K562 (cell line): ENCODE results near the gene PLEKHM1. TPM values are rescaled to one million over a fixed set of nuclear protein-coding genes. Genes with fewer than 3 reads are reported as not detected.
A peak's percentile ranks its signal among the peaks of the same experiment; 100 is the strongest.

Source experiments
- ATAC-seq: fragments of 200-7000 bp; cut with Tn5 transposase; 3 replicates; pipeline ENCODE4 v1.9.1; 2020; ENCODE audit warnings: moderate library complexity
- BruUV-seq: library from RNA; stranded (reverse); fragments of 400-500 nt; replicated peaks from 2 replicates; lab custom pipeline; 2021; lab: Mats Ljungman, UMichigan
- CTCF ChIA-PET: fragments of 300-600 bp; formaldehyde crosslinking; extraction: SDS; loops from one replicate; lab custom pipeline; 2021; ENCODE audit warnings: low intra/inter-chr PET ratio; lab: Yijun Ruan, JAX
- POLR2A ChIA-PET: fragments of 300-600, 350-650 bp; sonication (Branson Sonifier 250); formaldehyde crosslinking; extraction: SDS; loops from one replicate; lab custom pipeline; 2021; ENCODE audit warnings: antibody characterized with exemption, inconsistent platforms; lab: Yijun Ruan, JAX
- DNase-seq, 4 experiments: peaks; one replicate each; pipeline versions ENCODE4 v3.0.0 to v3.0.0-alpha.2; 2011 to 2018; ENCODE audit warnings: low spot score in 3 of 4, mixed read lengths in 3 of 4; ENCODE audit errors: extremely low read depth in 1 of 4
- FAIRE-seq: peaks from 2 replicates; lab custom pipeline; 2011; peaks lifted over from hg19 to GRCh38; lab: Jason Lieb, UNC
- H2AFZ ChIP-seq: 2 replicates; pipeline ENCODE4 v1.6.0; 2011; ENCODE audit warnings: low read depth, low read length, control low read depth, inconsistent platforms
- H3K27ac ChIP-seq: fragments of 200-600 bp; 3 replicates; pipeline ENCODE4 v1.8.0; 2011; ENCODE audit warnings: low read depth, mild to moderate bottlenecking, control low read depth, inconsistent platforms, low read length, moderate library complexity, mixed read lengths; ENCODE audit errors: extremely low read depth
- H3K27me3 ChIP-seq, 2 experiments: fragments of 300-600 bp in 1 of 2; 2 replicates in 1 of 2; 3 replicates in 1 of 2; pipeline versions ENCODE4 v1.6.0 to v1.8.0; 2011; ENCODE audit warnings: inconsistent platforms in 2 of 2, low read length in 2 of 2, mild to moderate bottlenecking in 1 of 2, mixed read lengths in 1 of 2, moderate library complexity in 1 of 2; ENCODE audit not compliant: control insufficient read depth in 2 of 2, insufficient read depth in 2 of 2
- H3K36me3 ChIP-seq: fragments of 300-600 bp; 3 replicates; pipeline ENCODE4 v1.8.0; 2011; ENCODE audit warnings: mild to moderate bottlenecking, low read length, inconsistent platforms; ENCODE audit not compliant: control insufficient read depth, insufficient read depth
- H3K4me1 ChIP-seq, 2 experiments: fragments of 200-600 bp in 1 of 2; replicated peaks in 1 of 2; 2 replicates in 1 of 2; 3 replicates in 1 of 2; pipeline versions ENCODE4 v1.5.1 to v1.8.0; 2011; ENCODE audit warnings: inconsistent platforms in 2 of 2, low read length in 2 of 2, mild to moderate bottlenecking in 1 of 2, mixed read lengths in 1 of 2, moderate library complexity in 1 of 2; ENCODE audit not compliant: control insufficient read depth in 2 of 2, insufficient read depth in 2 of 2
- H3K4me2 ChIP-seq: 2 replicates; pipeline ENCODE4 v1.6.1; 2011; ENCODE audit warnings: low read length, control low read depth, inconsistent platforms, mixed read lengths; ENCODE audit not compliant: insufficient read depth
- H3K4me3 ChIP-seq: fragments of 200-600 bp; sonication (generic), shearing (Covaris generic); 2 replicates; pipeline ENCODE4 v1.5.1; 2016; ENCODE audit warnings: control low read depth, inconsistent platforms
- H3K79me2 ChIP-seq: fragments of 200-600 bp; 3 replicates; pipeline ENCODE4 v1.8.0; 2011; ENCODE audit warnings: low read length, inconsistent platforms; ENCODE audit not compliant: control insufficient read depth, insufficient read depth
- H3K9ac ChIP-seq, 2 experiments: 2 replicates each; pipeline versions ENCODE4 v1.6.0 to v1.6.1; 2011; ENCODE audit warnings: low read depth in 2 of 2, low read length in 2 of 2, control low read depth in 1 of 2, inconsistent platforms in 1 of 2, mild to moderate bottlenecking in 1 of 2, mixed read lengths in 1 of 2; ENCODE audit not compliant: insufficient read depth in 1 of 2
- H3K9me1 ChIP-seq: one replicate; pipeline ENCODE4 v1.6.0; 2011; ENCODE audit warnings: inconsistent platforms, mild to moderate bottlenecking, low read length, moderate library complexity; ENCODE audit not compliant: control insufficient read depth, insufficient read depth
- H3K9me3 ChIP-seq: replicated peaks from 2 replicates; pipeline ENCODE4 v1.5.1; 2011; ENCODE audit warnings: low read depth, low read length, inconsistent platforms; ENCODE audit not compliant: control insufficient read depth, insufficient read depth
- H4K20me1 ChIP-seq: replicated peaks from 2 replicates; pipeline ENCODE4 v1.6.1; 2011; ENCODE audit warnings: low read length, inconsistent platforms, mixed read lengths; ENCODE audit not compliant: control insufficient read depth, insufficient read depth
- CEBPB ChIP-seq: fragments of 450-650 bp; IDR thresholded peaks from 2 replicates; pipeline ENCODE4 v1.6.1; 2016; ENCODE audit warnings: missing genetic modification characterization, missing compliant biosample characterization
- HES1 ChIP-seq: fragments of 450-650 bp; IDR thresholded peaks from 2 replicates; pipeline ENCODE4 v1.6.1; 2016; ENCODE audit warnings: low read depth, mild to moderate bottlenecking, moderate library complexity
- MXI1 ChIP-seq: IDR thresholded peaks from 2 replicates; pipeline ENCODE4 v1.6.1; 2011; ENCODE audit warnings: low read depth, mild to moderate bottlenecking, improper control_type of control experiment, low read length
- NFYB ChIP-seq: IDR thresholded peaks from 2 replicates; pipeline ENCODE4 v1.6.1; 2011; ENCODE audit warnings: mild to moderate bottlenecking, moderate library complexity; ENCODE audit not compliant: insufficient read length; ENCODE audit errors: extremely low read depth
- ZNF398 ChIP-seq: fragments of 250-450 bp; sonication (Bioruptor Pico); IDR thresholded peaks from 2 replicates; pipeline ENCODE4 v1.8.0; 2021; ENCODE audit warnings: moderate library complexity, mild to moderate bottlenecking, inconsistent platforms
- WGBS: fragments of 100-300 bp; shearing (Covaris generic); methylation state at CpG from one replicate; pipeline ENCODE4 v1.1.6; 2016; ENCODE audit warnings: low coverage, mixed read lengths; ENCODE audit not compliant: insufficient coverage; ENCODE audit errors: missing lambda C conversion rate; 5-methylcytosine and 5-hydroxymethylcytosine counted together
- in situ Hi-C: fragments of 300-500 bp; cut with MboI; formaldehyde crosslinking; loops from 4 replicates; pipeline ENCODE4 v1.15.0; 2018; ENCODE audit warnings: inconsistent platforms, mixed read lengths
- intact Hi-C: fragments of 100-400 bp; cut with micrococcal nuclease; formaldehyde crosslinking; loops from 2 replicates; pipeline ENCODE4 v1.14.2; 2022
- polyA plus RNA-seq, 8 experiments: library from polyadenylated mRNA; depleted of rRNA in 4 of 8; stranded (reverse) in 5 of 8; unstranded in 3 of 8; fragments of >200 nt; fragmentation: Nextera tagmentation in 2 of 8; fragmentation: Illumina TruSeq in 1 of 8; extraction: Ambion mirVana in 2 of 8; extraction: Trizol in 1 of 8; gene quantifications; 2 replicates each; pipeline versions ENCODE4 v1.2.1 to v1.2.3, GENCODE V29; 2011 to 2014; ENCODE audit warnings: inconsistent platforms in 1 of 8, missing spikeins in 1 of 8
- small RNA-seq: library from RNA; depleted of rRNA; stranded (forward); fragments of <200 nt; gene quantifications from one replicate; pipeline ENCODE3, GENCODE V24; 2014
- total RNA-seq, 7 experiments: library from RNA; depleted of rRNA in 6 of 7; stranded (reverse); fragments of >200 nt in 6 of 7; fragmentation: Illumina TruSeq in 2 of 7; extraction: Trizol in 2 of 7; gene quantifications; 2 replicates each; pipeline versions ENCODE4 v1.2.1 to v1.2.3, GENCODE V29; 2011 to 2021; ENCODE audit warnings: low replicate concordance in 1 of 7

PLEKHM1 gene
- total and polyA plus RNA-seq, 9 of the 15 experiments (the other 6 are each of a cell fraction or from before 2014, with no cell fraction given): 0.13 to 23.3 (median 5.7) TPM

GRCh38 chr17:45386178-45386577 is 104.3 kb downstream of the PLEKHM1 start:
- Histone ChIP-seq H3K4me1 (peaks cover 21 to 22% of the 10 kb centered on the region in 2 experiments), H3K27me3 (peaks cover 0 to 11% of the 10 kb centered on the region in 2 experiments; a peak in 3 of 5 replicates), H4K20me1 (no peaks in the 10 kb centered on the region; the same call in none of the 2 replicates), H3K79me2 (no peaks in the 10 kb centered on the region), H3K4me3 (no peak overlapping the region), H3K27ac (no peak overlapping the region), H3K9ac (no peak overlapping the region), H2AFZ (no peak overlapping the region), H3K36me3 (no peaks in the 10 kb centered on the region), H3K9me1 (no peaks in the 10 kb centered on the region), H3K4me2 (no peak overlapping the region), H3K9me3 (no peaks in the 10 kb centered on the region)
- ChIA-PET POLR2A (interaction anchor here (1.0 kb wide), 2 partner anchors 109 to 160 kb away, joined by 3 to 4 read pairs; no protein-coding TSS in a partner anchor), CTCF (interaction anchor here (0.9 to 3.9 kb wide), 6 partner anchors 109 to 250 kb away, joined by 5 to 77 read pairs (median 8); partner anchors contain the start of genes ACBD4 and FMNL1)
- intact Hi-C loops (loop anchor here (5.0 kb wide), 1 partner anchor 249 kb away; the partner anchor contains the start of gene ACBD4), in situ Hi-C loops (loop anchor here (5.0 kb wide), 2 partner anchors 109 to 169 kb away; no protein-coding TSS in a partner anchor)
- TF ChIP-seq MXI1 (no peak), ZNF398 (CRISPR knock-in tag) (no peak), NFYB (no peak), CEBPB (tag) (0 out of 2 replicates have a peak, but pooled peaks have one; percentile 22), HES1 (no peak)
- 25% methylated on average over 4 of the region's 4 CpGs for WGBS
- no peak for ATAC-seq
- no peak for FAIRE-seq
- no peak for DNase-seq
- no TSS peak for BruUV-seq

Small RNA genes lying within 50 kb of the gene (small RNA-seq; reads per million reads assigned to genes)
- not detected for gene RF00017

Other genes starting within 250 kb of the PLEKHM1 start
- not detected in 2 replicates for gene SPATA32, start 228.6 kb downstream of the PLEKHM1 start, total RNA-seq (2014; rRNA removed)
- not detected in 2 replicates for gene SPATA32, start 228.6 kb downstream of the PLEKHM1 start, total RNA-seq (2014; rRNA removed; fragmentation: Illumina TruSeq; extraction: Trizol)
- gene SPATA32, start 228.6 kb downstream of the PLEKHM1 start, total RNA-seq (2015; rRNA removed; fragmentation: Illumina TruSeq; extraction: Trizol): not detected in 2 replicates
- gene SPATA32, start 228.6 kb downstream of the PLEKHM1 start, total RNA-seq (2021): not detected in 2 replicates
- not detected in 2 replicates for gene SPATA32, start 228.6 kb downstream of the PLEKHM1 start, polyA plus RNA-seq (2011; rRNA removed)
- not detected in 2 replicates for gene SPATA32, start 228.6 kb downstream of the PLEKHM1 start, polyA plus RNA-seq (2014; fragmentation: Illumina TruSeq; extraction: Trizol)
- gene SPATA32, start 228.6 kb downstream of the PLEKHM1 start, polyA plus RNA-seq (2014; fragmentation: Nextera tagmentation; extraction: Ambion mirVana): under 1 TPM; 0.03 to 0.06 TPM
- gene SPATA32, start 228.6 kb downstream of the PLEKHM1 start, polyA plus RNA-seq (2014; rRNA removed): not detected in 2 replicates
- 2.9 and 4.8 TPM in 2 replicates for gene MAP3K14, start 173.7 kb downstream of the PLEKHM1 start, total RNA-seq (2014; rRNA removed)
- gene MAP3K14, start 173.7 kb downstream of the PLEKHM1 start, total RNA-seq (2014; rRNA removed; fragmentation: Illumina TruSeq; extraction: Trizol): 0.99 and 1.8 TPM in 2 replicates
- gene MAP3K14, start 173.7 kb downstream of the PLEKHM1 start, total RNA-seq (2015; rRNA removed; fragmentation: Illumina TruSeq; extraction: Trizol): 3.2 and 3.5 TPM in 2 replicates
- gene MAP3K14, start 173.7 kb downstream of the PLEKHM1 start, total RNA-seq (2021): 7.9 and 8.7 TPM in 2 replicates
- 5.3 and 7.5 TPM in 2 replicates for gene MAP3K14, start 173.7 kb downstream of the PLEKHM1 start, polyA plus RNA-seq (2011; rRNA removed)
- gene MAP3K14, start 173.7 kb downstream of the PLEKHM1 start, polyA plus RNA-seq (2014; fragmentation: Illumina TruSeq; extraction: Trizol): 3.7 and 3.9 TPM in 2 replicates
- gene MAP3K14, start 173.7 kb downstream of the PLEKHM1 start, polyA plus RNA-seq (2014; fragmentation: Nextera tagmentation; extraction: Ambion mirVana): under 1 TPM; 0.45 to 0.56 TPM
- 4.9 TPM in 2 replicates for gene MAP3K14, start 173.7 kb downstream of the PLEKHM1 start, polyA plus RNA-seq (2014; rRNA removed)
- gene ARHGAP27, start 57.9 kb downstream of the PLEKHM1 start, total RNA-seq (2014; rRNA removed): 2.7 and 3.4 TPM in 2 replicates
- 0.64 and 1.1 TPM in 2 replicates for gene ARHGAP27, start 57.9 kb downstream of the PLEKHM1 start, total RNA-seq (2014; rRNA removed; fragmentation: Illumina TruSeq; extraction: Trizol)
- gene ARHGAP27, start 57.9 kb downstream of the PLEKHM1 start, total RNA-seq (2015; rRNA removed; fragmentation: Illumina TruSeq; extraction: Trizol): 1.2 and 2.1 TPM in 2 replicates
- gene ARHGAP27, start 57.9 kb downstream of the PLEKHM1 start, total RNA-seq (2021): 3.0 and 3.7 TPM in 2 replicates
- 4.6 and 6.0 TPM in 2 replicates for gene ARHGAP27, start 57.9 kb downstream of the PLEKHM1 start, polyA plus RNA-seq (2011; rRNA removed)
- 1.8 and 1.9 TPM in 2 replicates for gene ARHGAP27, start 57.9 kb downstream of the PLEKHM1 start, polyA plus RNA-seq (2014; fragmentation: Illumina TruSeq; extraction: Trizol)
- gene ARHGAP27, start 57.9 kb downstream of the PLEKHM1 start, polyA plus RNA-seq (2014; fragmentation: Nextera tagmentation; extraction: Ambion mirVana): under 1 TPM; 0.04 to 0.06 TPM
- 2.9 and 3.8 TPM in 2 replicates for gene ARHGAP27, start 57.9 kb downstream of the PLEKHM1 start, polyA plus RNA-seq (2014; rRNA removed)